HG03520 (cell line): Measurements from ENCODE around the gene OOSP3.
"Not testable (repeated sequence)": the region's sequence is repeated elsewhere in the genome, so short reads cannot be mapped to it uniquely, and the experiment has no call there.

Source experiments
- ATAC-seq: cut with Tn5 transposase; IDR thresholded peaks from one replicate; pipeline ENCODE4 v1.9.1; 2021; ENCODE audit warnings: mild to moderate bottlenecking, moderate library complexity; ENCODE audit not compliant: unreplicated experiment

OOSP3 gene

DNA sequence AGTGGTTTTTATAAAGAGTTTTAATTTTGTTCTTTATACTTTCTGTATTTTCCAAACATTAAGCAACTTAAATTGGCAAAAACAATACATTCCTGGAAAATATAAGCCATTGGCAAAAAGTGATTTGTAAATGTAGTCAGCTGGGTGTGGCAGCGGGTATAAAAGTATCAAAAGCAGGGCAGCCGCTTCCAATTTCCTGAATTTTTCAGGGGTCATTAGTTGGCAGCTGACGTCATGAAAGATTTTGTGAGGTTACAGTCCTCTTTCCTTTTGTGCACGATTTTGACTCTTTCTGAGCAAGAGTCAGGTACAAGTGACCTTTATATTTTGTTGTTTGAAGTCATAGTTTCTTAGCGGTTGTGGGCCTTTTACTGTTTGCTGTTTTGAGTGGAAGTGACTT is at the start of gene OOSP3:
Gene OOSP3, plus strand, starts transcription at position 208 of the 400 bp plus-strand sequence. Its CDS starts 27 bp downstream, at position 235.
- ATAC-seq, result no peak

- no peak for ATAC-seq
These were observed 49.2 kb upstream of the OOSP3 start for GRCh38 chr11:59829358-59829757.

DNA sequence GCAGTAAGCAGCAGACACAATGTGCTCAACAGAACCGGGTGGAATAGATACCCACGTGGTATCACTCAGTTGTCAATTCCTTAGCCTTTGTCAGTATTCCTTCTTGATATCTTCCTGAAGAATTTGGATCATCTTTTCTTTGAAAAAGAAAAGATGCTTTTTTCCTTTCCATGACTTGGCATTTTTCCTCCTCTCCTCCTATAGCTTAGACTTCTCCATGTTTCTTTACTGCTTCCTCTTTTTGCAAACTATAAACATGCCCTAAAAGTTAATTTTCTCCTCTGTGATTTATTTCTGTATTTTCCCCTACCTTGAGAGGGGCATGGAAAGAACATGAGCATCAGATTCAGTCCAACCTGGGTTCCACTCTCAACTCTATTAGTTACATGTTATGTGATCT is 45.0 kb upstream of the OOSP3 start:
- ATAC-seq, result no peak

GRCh38 chr11:59839615-59840014 is 39.0 kb upstream of the OOSP3 start:
- no peak for ATAC-seq

- no peak for ATAC-seq
These were observed 37.1 kb upstream of the OOSP3 start for GRCh38 chr11:59841514-59841913.

GRCh38 chr11:59842316-59842715 is 36.3 kb upstream of the OOSP3 start:
- no peak for ATAC-seq

DNA sequence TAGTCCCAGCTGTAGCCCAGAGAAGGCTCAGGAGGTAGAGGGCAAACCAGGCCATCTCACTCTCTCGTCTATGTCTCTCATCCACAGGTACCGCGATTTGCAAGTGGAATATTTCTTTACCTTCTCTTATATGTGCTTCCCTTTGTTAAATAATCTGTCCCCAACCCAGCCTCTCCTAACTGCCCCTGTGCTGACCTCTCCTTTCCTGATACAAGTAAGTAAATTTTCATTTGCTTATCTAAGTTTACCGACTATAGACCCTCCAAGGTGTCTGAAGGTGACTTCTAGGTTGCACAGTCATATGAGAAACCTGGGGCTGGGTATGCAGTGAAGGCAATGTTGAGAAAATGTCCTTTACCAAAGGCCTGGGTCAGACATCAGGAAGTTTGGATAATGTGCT is 33.2 kb upstream of the OOSP3 start, which contains the start of gene CBLIF:
Gene CBLIF, minus strand, starts transcription at position 101 of the 400 bp plus-strand sequence. Its CDS starts 46 bp downstream, at position 55.
- no peak for ATAC-seq

DNA sequence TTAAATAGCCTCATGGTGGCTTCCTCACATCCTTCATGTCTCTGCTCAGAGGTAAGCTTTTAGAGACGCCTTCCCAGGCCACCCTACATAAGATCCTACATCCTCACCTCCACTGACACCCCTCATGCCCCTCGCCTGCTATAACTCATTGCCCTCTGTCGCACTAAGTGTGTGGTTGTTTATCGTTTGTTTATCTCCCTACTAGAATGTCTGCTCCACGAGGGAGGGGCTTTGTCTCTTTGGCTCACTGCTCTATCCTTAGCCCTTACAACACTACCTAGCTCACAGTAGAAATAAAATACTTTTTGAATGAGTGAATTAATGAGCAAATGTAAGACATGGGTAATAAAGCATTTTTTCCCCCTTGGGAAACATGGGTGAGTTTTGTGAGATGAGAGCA is 32.0 kb upstream of the OOSP3 start:
- no peak for ATAC-seq

DNA sequence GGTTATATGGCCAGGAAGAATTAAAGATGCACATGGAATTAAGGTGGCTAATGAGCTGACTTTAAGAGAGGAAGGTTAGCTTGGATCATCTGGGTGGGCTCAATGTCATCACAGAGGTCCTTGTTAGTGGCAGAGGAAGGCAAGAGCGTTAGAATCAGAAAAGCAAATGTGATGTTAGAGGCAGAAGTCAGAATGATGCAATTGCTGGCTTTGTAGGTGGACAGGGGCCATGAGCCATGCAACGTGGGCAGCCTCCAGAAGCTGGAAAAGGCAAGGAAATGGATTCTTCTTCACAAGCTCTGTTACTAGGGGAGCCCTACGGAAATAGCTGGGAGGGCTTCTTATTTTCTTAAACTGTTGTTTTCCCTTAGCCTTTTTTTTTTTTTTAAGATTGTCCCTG is 31.0 kb upstream of the OOSP3 start:
- ATAC-seq, result no peak

GRCh38 chr11:59848439-59848838 is 30.1 kb upstream of the OOSP3 start:
- not testable (repeated sequence) for ATAC-seq

DNA sequence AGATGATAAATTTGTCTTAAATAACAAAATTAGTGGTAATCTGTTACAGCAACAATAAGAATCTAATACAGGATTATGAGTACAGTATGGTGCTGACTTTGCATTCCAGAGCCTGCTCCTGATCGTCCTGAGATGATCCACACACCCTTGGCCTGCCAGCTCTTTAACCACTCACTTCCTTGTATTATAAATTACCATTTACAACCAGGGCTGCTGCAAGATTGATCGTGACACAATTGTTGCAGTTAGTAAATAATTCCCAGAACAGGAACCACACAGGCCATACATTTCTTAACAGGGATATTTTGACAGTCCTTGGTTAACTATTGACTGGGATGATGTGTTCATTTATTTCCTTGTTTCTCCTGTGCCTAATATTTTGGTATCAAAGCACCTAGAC is 29.5 kb upstream of the OOSP3 start:
- no peak for ATAC-seq

DNA sequence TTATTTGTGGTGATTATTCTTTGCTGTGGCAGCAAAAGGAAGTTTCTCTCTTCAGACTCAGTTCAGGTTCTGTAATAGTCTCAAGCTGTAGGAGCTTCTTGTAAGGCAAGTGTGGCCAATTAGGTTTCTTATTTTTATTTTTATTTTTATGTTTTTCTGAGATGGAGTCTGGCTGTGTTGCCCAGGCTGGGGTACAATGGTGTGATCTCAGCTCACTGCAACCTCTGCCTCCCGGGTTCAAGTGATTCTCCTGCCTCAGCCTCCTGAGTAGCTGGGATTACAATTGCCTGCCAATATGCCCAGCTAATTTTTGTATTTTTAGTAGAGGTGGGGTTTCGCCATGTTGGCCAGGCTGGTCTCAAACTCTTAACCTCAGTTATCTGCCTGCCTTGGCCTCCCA is 29.0 kb upstream of the OOSP3 start:
- ATAC-seq, result not testable (repeated sequence)

DNA sequence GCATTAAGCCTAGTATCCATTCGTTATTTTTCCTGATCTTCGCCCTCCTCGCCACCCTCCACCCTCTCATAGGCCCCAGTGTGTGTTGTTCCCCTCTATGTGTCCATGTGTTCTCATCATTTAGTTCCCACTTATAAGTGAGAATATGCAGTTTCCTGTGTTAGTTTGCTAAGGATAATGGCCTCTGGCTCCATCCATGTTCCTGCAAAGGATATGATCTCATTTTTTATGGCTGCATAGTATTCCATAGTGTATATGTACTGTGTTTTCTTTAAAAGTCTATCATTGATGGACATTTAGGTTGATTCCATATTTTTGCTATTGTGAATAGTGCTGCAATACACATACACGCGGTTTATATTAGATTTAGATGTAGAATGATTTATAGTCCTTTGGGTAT is 27.2 kb upstream of the OOSP3 start:
- not testable (repeated sequence) for ATAC-seq

GRCh38 chr11:59854871-59855270 is 23.7 kb upstream of the OOSP3 start:
- ATAC-seq, result no peak

DNA sequence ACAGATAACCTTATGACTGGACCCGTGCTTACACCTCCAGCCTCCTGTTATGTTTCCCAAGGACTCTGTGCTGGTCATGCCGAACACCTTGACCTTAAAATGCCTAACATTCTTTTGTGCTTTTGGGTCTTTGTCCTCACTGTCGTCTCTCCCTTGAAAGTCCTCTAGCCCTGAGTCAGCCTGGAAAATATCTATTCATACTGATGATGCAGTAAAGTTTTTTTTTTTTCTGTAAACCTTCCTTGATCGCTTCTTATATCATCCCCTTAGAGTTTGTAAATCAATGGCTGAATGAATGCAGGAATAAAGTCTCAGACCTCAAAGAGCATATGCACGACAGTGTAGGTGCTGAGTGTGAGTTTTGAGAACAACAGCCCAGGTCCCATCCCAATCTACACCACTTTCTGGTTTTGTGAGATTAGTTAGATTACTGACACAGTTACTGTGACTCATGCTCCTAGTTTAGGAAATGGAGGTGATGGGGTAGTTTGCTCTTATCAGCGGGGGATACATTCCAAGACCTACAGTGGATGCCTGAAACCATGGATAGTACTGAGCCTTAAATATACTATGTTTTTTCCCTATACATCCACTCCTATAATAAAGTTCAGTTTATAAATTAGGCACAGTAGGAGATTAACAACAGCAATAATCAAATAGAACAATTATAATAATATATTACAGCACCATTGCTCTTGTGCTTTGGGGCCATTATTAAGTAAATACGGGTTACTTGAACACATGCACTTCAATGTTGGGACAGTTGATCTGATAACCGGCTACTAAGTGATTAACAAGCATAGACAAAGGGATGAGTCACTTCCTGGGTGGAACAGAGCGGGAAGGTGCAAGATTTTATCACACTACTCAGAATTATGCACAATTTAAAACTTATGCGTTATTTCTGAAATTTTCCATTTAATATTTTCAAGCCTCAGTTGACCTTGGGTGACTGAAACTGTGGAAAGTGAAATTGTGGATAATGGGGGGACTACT is 20.8 kb upstream of the OOSP3 start:
- no peak for ATAC-seq

- ATAC-seq, result no peak
These were observed 18.9 kb upstream of the OOSP3 start for GRCh38 chr11:59859673-59860072.

DNA sequence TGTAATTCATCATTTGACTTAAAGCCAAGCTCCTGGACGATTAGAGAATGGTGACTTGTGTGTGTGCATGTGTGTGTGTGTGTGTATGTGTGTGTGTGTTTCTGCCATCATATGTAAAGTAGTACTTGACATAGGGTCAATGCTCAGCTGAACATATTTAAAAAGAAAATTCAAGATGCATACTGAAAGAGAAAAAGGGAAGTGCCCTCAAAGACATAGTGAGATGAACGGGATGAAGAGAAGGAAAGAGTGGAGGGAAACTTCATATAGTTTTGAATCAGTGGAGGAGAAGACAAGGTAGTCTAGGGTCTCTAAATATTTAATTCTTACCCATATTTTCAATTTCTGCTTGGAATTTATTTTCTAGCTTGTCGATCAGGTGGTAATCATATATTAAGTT is 16.3 kb upstream of the OOSP3 start:
- ATAC-seq, result no peak

DNA sequence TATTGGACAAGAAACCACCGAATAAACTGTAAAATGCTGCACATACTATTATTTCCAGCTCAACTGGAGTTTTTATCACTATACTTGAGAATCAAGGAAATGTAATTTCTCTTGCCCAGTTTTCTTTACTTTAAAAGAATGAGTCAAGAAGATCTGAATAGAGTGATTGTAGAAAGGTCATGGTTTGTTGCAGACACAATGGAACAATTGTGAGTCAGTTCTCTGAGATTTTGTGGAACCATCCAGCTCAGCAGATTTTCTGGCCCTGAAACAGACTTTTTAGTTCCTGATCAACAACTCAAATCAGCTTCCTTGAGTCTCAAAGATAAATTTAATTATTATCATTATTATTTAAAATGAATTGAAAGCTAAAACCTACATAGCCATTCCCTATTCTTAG is 13.6 kb upstream of the OOSP3 start:
- no peak for ATAC-seq

DNA sequence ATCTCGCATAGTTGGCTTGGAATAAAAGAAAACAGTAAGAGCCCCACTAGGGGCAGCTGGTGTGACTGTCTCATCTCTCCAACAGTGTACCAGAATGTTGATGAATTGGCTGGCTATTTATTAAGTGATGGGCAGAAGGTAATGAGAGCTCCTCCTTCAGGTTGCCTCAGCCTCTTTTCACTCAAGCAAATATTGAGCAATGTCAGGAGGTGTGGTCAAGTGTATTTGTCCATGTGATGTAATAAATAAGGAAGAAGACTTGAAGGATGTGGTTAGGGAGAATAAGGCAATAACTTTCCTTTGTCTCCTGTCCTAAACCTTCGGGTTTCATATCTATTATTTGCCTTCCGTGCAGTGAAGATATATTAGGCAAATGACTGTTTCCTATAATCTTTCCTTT is 12.2 kb upstream of the OOSP3 start, which contains the start of gene TCN1:
Gene TCN1, minus strand, starts transcription at position 91 of the 400 bp plus-strand sequence. Its CDS starts 17 bp downstream, at position 74.
- no peak for ATAC-seq

- no peak for ATAC-seq
These were observed 11.7 kb upstream of the OOSP3 start for GRCh38 chr11:59866836-59867235.

DNA sequence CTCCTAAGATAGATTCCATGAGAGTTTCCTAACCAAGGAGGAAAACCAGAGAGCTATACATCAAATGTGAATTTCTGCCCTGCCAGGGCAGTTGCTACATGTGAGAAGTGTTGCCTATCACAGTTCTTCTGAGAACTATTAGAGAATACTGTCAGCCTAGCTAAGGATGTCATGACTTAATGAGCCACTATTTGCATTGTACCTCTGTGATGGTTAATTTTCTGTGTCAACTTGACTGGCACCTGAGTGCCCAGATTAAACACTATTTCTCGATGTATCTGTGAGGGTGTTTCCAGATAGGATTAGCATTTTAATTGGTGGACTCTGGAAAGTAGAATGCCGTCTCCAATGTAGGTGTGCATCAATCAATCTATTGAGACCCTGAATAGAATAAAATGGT is 10.6 kb upstream of the OOSP3 start:
- no peak for ATAC-seq

DNA sequence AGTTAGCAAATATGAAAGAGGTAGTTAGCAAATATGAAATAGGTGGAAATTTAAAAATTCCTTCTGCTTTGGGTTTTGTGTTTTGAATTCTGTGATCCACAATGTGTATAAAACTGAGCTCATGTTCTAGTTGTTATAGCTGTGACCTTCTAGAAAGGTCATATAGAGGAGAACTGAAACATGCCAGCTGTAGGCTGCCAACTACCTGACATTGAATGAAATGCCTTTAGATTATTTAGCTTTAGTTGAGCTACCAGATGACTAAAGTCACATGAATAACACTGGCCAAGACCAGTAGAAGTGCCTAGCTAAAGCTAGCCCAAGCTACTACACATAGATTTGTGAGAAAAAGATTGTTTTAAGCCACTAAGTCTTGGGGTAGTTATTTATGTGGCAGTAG is 6.5 kb upstream of the OOSP3 start:
- ATAC-seq, result no peak
